Type B pancreatic cell (in vitro differentiated cells): Measurements from ENCODE around the gene BLMH. TPM values are rescaled to one million over a fixed set of nuclear protein-coding genes. Genes with fewer than 3 reads are reported as not detected.

ENCODE experiments used
- DNase-seq: peaks from one replicate; pipeline ENCODE4 v3.0.0; 2021; ENCODE audit warnings: mixed read lengths; ENCODE audit not compliant: unreplicated experiment; ENCODE audit errors: extremely low spot score
- H3K27ac Mint-ChIP-seq: 2 replicates; pipeline ENCODE4 v1.8.0; 2021; ENCODE audit warnings: mild to moderate bottlenecking, mixed read lengths
- H3K27me3 Mint-ChIP-seq: 2 replicates; pipeline ENCODE4 v1.8.0; 2021; ENCODE audit warnings: mixed read lengths
- H3K36me3 Mint-ChIP-seq: 2 replicates; pipeline ENCODE4 v1.8.0; 2021; ENCODE audit warnings: mixed read lengths
- H3K4me1 Mint-ChIP-seq: one replicate; pipeline ENCODE4 v1.8.0; 2021; ENCODE audit warnings: mixed read lengths; ENCODE audit not compliant: unreplicated experiment
- H3K4me3 Mint-ChIP-seq: 2 replicates; pipeline ENCODE4 v1.8.0; 2021; ENCODE audit warnings: mild to moderate bottlenecking, mixed read lengths
- H3K9me3 Mint-ChIP-seq: 2 replicates; pipeline ENCODE4 v1.8.0; 2021; ENCODE audit warnings: mixed read lengths
- CTCF ChIP-seq: fragments of 200-600 bp; sonication (generic); conservative IDR thresholded peaks from 2 replicates; pipeline ENCODE4 v1.5.0; 2021; ENCODE audit warnings: antibody characterized with exemption, mild to moderate bottlenecking
- total RNA-seq: library from RNA; stranded (reverse); gene quantifications from 2 replicates; pipeline ENCODE4 v1.2.1, GENCODE V29; 2021; ENCODE audit warnings: low replicate concordance

BLMH gene
- total RNA-seq, 1 donor from 2014 or later = 58.2 TPM

- Mint-ChIP-seq H3K27ac (no peak overlapping the region), H3K4me3 (no peak overlapping the region), H3K27me3 (no peaks in the 10 kb centered on the region), H3K4me1 (peaks cover 11% of the 10 kb centered on the region), H3K36me3 (peaks cover 19% of the 10 kb centered on the region), H3K9me3 (no peaks in the 10 kb centered on the region)
- no peak for DNase-seq
- TF ChIP-seq CTCF = no peak
Observed at GRCh38 chr17:30256756-30257506, 34.8 kb downstream of the BLMH start.

- Mint-ChIP-seq H3K4me3 (no peak overlapping the region), H3K27me3 (no peaks in the 10 kb centered on the region), H3K36me3 (peaks cover 26% of the 10 kb centered on the region), H3K9me3 (no peaks in the 10 kb centered on the region), H3K27ac (no peak overlapping the region), H3K4me1 (peaks cover 11% of the 10 kb centered on the region)
- no peak for DNase-seq
- TF ChIP-seq CTCF = no peak
Observed at GRCh38 chr17:30254150-30254549, 37.6 kb downstream of the BLMH start.

- Mint-ChIP-seq H3K4me1 (peaks cover 11% of the 10 kb centered on the region), H3K4me3 (no peak overlapping the region), H3K36me3 (peaks cover 27% of the 10 kb centered on the region), H3K27me3 (no peaks in the 10 kb centered on the region), H3K9me3 (no peaks in the 10 kb centered on the region), H3K27ac (peak overlapping the region; percentile 22)
- no peak for DNase-seq
- TF ChIP-seq CTCF = no peak
Observed at GRCh38 chr17:30253312-30253711, 38.4 kb downstream of the BLMH start.

- peaks cover 11% of the 10 kb centered on the region for H3K4me1 Mint-ChIP-seq
- no peaks in the 10 kb centered on the region for H3K9me3 Mint-ChIP-seq
- DNase-seq = no peak
- peaks cover 28% of the 10 kb centered on the region for H3K36me3 Mint-ChIP-seq
- H3K27me3 Mint-ChIP-seq = no peaks in the 10 kb centered on the region
- H3K4me3 Mint-ChIP-seq = no peak overlapping the region
- TF ChIP-seq CTCF = no peak
- H3K27ac Mint-ChIP-seq = no peak overlapping the region
Observed at GRCh38 chr17:30251931-30252330, 39.8 kb downstream of the BLMH start.

GRCh38 chr17:30249460-30249859 is 42.3 kb downstream of the BLMH start:
- peaks cover 27% of the 10 kb centered on the region for H3K36me3 Mint-ChIP-seq
- H3K4me3 Mint-ChIP-seq = no peak overlapping the region
- no peak overlapping the region for H3K27ac Mint-ChIP-seq
- peaks cover 11% of the 10 kb centered on the region for H3K4me1 Mint-ChIP-seq
- no peak for DNase-seq
- H3K9me3 Mint-ChIP-seq = no peaks in the 10 kb centered on the region
- H3K27me3 Mint-ChIP-seq = no peaks in the 10 kb centered on the region
- TF ChIP-seq CTCF = no peak
